HL-60 (cell line): Measurements from ENCODE around the gene AFF4.

Source experiments
- GABPA ChIP-seq: IDR thresholded peaks from 2 replicates; pipeline ENCODE4 v1.6.1; 2012; ENCODE audit warnings: low read depth
- POLR2AphosphoS5 ChIP-seq: IDR thresholded peaks from 2 replicates; pipeline ENCODE4 v1.6.1; 2012; ENCODE audit warnings: low read depth
- TF ChIP-seq, protein P1 (sequence below): IDR thresholded peaks from one replicate; pipeline ENCODE4 v1.5.1; 2011; ENCODE audit warnings: low read length, control low read depth, inconsistent platforms; ENCODE audit not compliant: insufficient read depth
- TF ChIP-seq, protein P2 (sequence below): IDR thresholded peaks from 2 replicates; pipeline ENCODE4 v1.6.1; 2012; ENCODE audit warnings: low read depth; ENCODE audit not compliant: insufficient replicate concordance

GRCh38 chr5:132838516-132839282, 124.7 kb downstream of the AFF4 start:
- TF ChIP-seq GABPA, result no peak
- TF ChIP-seq, protein P1, sequence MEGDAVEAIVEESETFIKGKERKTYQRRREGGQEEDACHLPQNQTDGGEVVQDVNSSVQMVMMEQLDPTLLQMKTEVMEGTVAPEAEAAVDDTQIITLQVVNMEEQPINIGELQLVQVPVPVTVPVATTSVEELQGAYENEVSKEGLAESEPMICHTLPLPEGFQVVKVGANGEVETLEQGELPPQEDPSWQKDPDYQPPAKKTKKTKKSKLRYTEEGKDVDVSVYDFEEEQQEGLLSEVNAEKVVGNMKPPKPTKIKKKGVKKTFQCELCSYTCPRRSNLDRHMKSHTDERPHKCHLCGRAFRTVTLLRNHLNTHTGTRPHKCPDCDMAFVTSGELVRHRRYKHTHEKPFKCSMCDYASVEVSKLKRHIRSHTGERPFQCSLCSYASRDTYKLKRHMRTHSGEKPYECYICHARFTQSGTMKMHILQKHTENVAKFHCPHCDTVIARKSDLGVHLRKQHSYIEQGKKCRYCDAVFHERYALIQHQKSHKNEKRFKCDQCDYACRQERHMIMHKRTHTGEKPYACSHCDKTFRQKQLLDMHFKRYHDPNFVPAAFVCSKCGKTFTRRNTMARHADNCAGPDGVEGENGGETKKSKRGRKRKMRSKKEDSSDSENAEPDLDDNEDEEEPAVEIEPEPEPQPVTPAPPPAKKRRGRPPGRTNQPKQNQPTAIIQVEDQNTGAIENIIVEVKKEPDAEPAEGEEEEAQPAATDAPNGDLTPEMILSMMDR, result no peak
- TF ChIP-seq, protein P2, sequence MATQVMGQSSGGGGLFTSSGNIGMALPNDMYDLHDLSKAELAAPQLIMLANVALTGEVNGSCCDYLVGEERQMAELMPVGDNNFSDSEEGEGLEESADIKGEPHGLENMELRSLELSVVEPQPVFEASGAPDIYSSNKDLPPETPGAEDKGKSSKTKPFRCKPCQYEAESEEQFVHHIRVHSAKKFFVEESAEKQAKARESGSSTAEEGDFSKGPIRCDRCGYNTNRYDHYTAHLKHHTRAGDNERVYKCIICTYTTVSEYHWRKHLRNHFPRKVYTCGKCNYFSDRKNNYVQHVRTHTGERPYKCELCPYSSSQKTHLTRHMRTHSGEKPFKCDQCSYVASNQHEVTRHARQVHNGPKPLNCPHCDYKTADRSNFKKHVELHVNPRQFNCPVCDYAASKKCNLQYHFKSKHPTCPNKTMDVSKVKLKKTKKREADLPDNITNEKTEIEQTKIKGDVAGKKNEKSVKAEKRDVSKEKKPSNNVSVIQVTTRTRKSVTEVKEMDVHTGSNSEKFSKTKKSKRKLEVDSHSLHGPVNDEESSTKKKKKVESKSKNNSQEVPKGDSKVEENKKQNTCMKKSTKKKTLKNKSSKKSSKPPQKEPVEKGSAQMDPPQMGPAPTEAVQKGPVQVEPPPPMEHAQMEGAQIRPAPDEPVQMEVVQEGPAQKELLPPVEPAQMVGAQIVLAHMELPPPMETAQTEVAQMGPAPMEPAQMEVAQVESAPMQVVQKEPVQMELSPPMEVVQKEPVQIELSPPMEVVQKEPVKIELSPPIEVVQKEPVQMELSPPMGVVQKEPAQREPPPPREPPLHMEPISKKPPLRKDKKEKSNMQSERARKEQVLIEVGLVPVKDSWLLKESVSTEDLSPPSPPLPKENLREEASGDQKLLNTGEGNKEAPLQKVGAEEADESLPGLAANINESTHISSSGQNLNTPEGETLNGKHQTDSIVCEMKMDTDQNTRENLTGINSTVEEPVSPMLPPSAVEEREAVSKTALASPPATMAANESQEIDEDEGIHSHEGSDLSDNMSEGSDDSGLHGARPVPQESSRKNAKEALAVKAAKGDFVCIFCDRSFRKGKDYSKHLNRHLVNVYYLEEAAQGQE, result no peak
- TF ChIP-seq POLR2AphosphoS5, result no peak
